ENCODE data around the gene RNF113A.
"Not testable (repeated sequence)": the region's sequence is repeated elsewhere in the genome, so short reads cannot be mapped to it uniquely, and the experiment has no call there.

The RNF113A gene

GRCh38 chrX:119890626-119891025 is 19.1 kb upstream of the RNF113A start:
- Histone ChIP-seq H4K91ac (ENCODE audit: low read depth, low read length) (peak overlapping the region; percentile 59), H2BK12ac (ENCODE audit: low read length) (peak overlapping the region; percentile 75)
- H3K79me2 ChIP-seq (ENCODE audit: control insufficient read depth, insufficient read depth, low read length, poor library complexity); H3K4me1 ChIP-seq (ENCODE audit: control insufficient read depth in 1 of 2, insufficient read depth in 2 of 2, low read length in 2 of 2); H3K4me2 ChIP-seq (ENCODE audit: low read length); H3K4ac ChIP-seq (ENCODE audit: low read depth, low read length); H3K9me3 ChIP-seq (ENCODE audit: insufficient read depth, low read depth, low read length); H4K8ac ChIP-seq (ENCODE audit: low read depth, low read length); H3K14ac ChIP-seq (ENCODE audit: low read length); H2BK120ac ChIP-seq (ENCODE audit: insufficient read depth, low read length, poor library complexity); H2AK5ac ChIP-seq (ENCODE audit: low read length); H3K23ac ChIP-seq (ENCODE audit: low read length); DNase-seq; H3K18ac ChIP-seq (ENCODE audit: low read length); H3K27me3 ChIP-seq (ENCODE audit: insufficient read depth, low read length); H3K27ac ChIP-seq (ENCODE audit: low read depth, low read length); H4K12ac ChIP-seq (ENCODE audit: low read depth, low read length); H3K9ac ChIP-seq (ENCODE audit: low read length); H2AFZ ChIP-seq (ENCODE audit: insufficient read depth, low read length, poor library complexity); H3K36me3 ChIP-seq (ENCODE audit: control insufficient read depth in 1 of 2, insufficient read depth in 2 of 2, low read length in 2 of 2); H3K79me1 ChIP-seq (ENCODE audit: low read length); H3K4me3 ChIP-seq (ENCODE audit: low read depth, low read length); H2BK5ac ChIP-seq (ENCODE audit: low read depth, low read length, poor library complexity): not testable (repeated sequence)
- no CpG with 5 or more reads among the region's 36 CpGs for WGBS (ENCODE audit: extremely low coverage, insufficient coverage, insufficient read length)

DNA sequence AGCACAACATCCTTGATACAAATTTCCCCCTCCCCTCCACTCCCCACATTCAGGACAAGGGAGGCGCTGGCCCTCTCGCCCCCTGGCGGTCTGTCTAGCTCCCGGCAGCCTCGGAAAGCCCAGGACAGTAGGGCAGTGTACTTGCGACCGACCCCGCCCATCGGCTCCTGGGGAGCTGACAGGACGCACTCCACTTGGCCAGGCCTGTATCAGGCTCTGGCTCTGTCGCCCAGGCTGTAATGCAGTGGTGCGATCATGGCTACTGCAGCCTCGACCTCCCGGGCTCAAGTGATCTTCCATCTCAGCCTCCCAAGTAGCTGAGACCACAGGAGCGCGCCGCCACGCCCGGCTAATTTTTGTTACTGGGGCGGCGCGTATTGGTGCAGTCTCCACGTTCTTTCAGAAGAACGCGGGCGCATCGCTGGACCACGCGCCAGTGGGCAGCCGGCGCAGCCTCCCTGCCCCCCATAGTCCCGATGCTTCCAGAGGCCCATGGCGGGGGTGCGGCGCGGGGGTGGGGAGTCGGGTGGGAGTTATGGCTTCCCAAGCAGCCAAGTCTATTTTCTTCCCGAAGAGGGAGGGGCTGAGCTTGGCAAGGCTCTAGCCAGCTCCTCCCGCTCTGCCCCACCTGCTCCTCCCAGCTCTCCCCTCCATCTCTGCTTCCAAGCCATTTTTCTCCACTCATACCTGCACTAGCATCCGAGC is 16.3 kb upstream of the RNF113A start:
- H3K79me2 ChIP-seq (ENCODE audit: control insufficient read depth, insufficient read depth, low read length, poor library complexity), result no peaks in the 10 kb centered on the region
- H3K9me3 ChIP-seq (ENCODE audit: insufficient read depth, low read depth, low read length), result no peaks in the 10 kb centered on the region
- H2BK5ac ChIP-seq (ENCODE audit: low read depth, low read length, poor library complexity), result no peak overlapping the region
- H2BK12ac ChIP-seq (ENCODE audit: low read length), result no peak overlapping the region
- H2BK120ac ChIP-seq (ENCODE audit: insufficient read depth, low read length, poor library complexity), result no peak overlapping the region
- peaks cover 4% of the 10 kb centered on the region for H3K79me1 ChIP-seq (ENCODE audit: low read length)
- H3K4me3 ChIP-seq (ENCODE audit: low read depth, low read length), result no peak overlapping the region
- no peaks in the 10 kb centered on the region for H3K36me3 ChIP-seq (ENCODE audit: control insufficient read depth in 1 of 2, insufficient read depth in 2 of 2, low read length in 2 of 2)
- H3K27ac ChIP-seq (ENCODE audit: low read depth, low read length), result no peak overlapping the region
- no peak overlapping the region for H3K9ac ChIP-seq (ENCODE audit: low read length)
- no peak overlapping the region for H3K14ac ChIP-seq (ENCODE audit: low read length)
- H3K18ac ChIP-seq (ENCODE audit: low read length), result no peak overlapping the region
- H3K4me1 ChIP-seq (ENCODE audit: control insufficient read depth in 1 of 2, insufficient read depth in 2 of 2, low read length in 2 of 2), result peaks cover 3 to 4% of the 10 kb centered on the region in 2 experiments
- no peak overlapping the region for H2AK5ac ChIP-seq (ENCODE audit: low read length)
- H4K8ac ChIP-seq (ENCODE audit: low read depth, low read length), result no peak overlapping the region
- H3K4ac ChIP-seq (ENCODE audit: low read depth, low read length), result no peak overlapping the region
- H4K91ac ChIP-seq (ENCODE audit: low read depth, low read length), result no peak overlapping the region
- peak; percentile 53 to 71 for DNase-seq
- H3K4me2 ChIP-seq (ENCODE audit: low read length), result peak overlapping the region; percentile 50
- peak overlapping the region; percentile 81 for H2AFZ ChIP-seq (ENCODE audit: insufficient read depth, low read length, poor library complexity)
- WGBS (ENCODE audit: extremely low coverage, insufficient coverage, insufficient read length), result no CpG with 5 or more reads among the region's 40 CpGs
- H3K23ac ChIP-seq (ENCODE audit: low read length), result no peak overlapping the region
- H4K12ac ChIP-seq (ENCODE audit: low read depth, low read length), result peak overlapping the region; percentile 7
- no peaks in the 10 kb centered on the region for H3K27me3 ChIP-seq (ENCODE audit: insufficient read depth, low read length)

DNA sequence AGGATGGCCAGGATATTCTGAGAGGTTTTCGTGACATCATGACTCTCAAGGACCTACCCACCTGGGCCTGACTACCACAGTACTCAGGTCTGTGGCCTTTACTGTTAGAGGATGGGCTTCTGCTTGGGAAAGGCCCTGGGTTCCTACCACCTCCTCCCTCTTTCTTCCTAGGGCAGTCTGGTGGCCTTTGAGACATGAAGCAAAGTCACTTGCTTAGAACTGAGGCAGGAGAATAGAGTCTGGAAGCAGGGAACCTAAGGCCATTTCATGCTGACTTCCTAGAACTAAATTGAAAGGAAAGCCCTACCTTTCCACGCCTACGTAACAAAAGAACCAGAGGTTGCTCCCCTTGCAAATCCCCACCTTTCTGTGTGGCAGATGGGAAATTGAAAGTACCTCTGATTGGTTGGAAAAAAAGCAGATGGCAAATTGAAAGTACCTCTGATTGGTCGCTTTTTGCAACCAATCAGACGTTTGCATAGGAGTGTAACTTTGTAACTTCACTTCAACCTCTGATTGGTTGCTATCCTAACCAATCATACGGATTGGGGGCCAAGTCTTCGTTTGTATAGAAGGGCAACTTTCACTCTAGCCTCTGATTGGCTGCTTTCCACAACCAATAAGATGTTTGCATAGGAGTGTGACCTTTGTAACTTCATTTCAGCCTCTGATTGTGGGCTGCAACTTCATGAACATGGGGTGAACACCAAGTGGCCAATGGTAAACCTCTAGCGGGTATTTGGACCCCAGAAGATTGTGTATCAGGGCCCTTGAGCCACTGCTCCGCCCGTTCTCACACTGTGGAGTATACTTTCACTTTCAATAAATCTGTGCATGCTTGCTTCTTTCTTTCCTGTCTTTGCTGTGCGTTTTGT is 14.3 kb upstream of the RNF113A start:
- Histone ChIP-seq H2BK12ac (ENCODE audit: low read length) (no peak overlapping the region), H2BK120ac (ENCODE audit: insufficient read depth, low read length, poor library complexity) (no peak overlapping the region), H3K27me3 (ENCODE audit: insufficient read depth, low read length) (no peaks in the 10 kb centered on the region), H3K14ac (ENCODE audit: low read length) (no peak overlapping the region), H3K79me2 (ENCODE audit: control insufficient read depth, insufficient read depth, low read length, poor library complexity) (no peaks in the 10 kb centered on the region), H2BK5ac (ENCODE audit: low read depth, low read length, poor library complexity) (no peak overlapping the region), H4K12ac (ENCODE audit: low read depth, low read length) (no peak overlapping the region), H3K79me1 (ENCODE audit: low read length) (no peaks in the 10 kb centered on the region), H3K4me3 (ENCODE audit: low read depth, low read length) (no peak overlapping the region), H3K36me3 (ENCODE audit: control insufficient read depth in 1 of 2, insufficient read depth in 2 of 2, low read length in 2 of 2) (no peaks in the 10 kb centered on the region), H3K18ac (ENCODE audit: low read length) (no peak overlapping the region), H3K23ac (ENCODE audit: low read length) (no peak overlapping the region), H3K9ac (ENCODE audit: low read length) (no peak overlapping the region), H3K4ac (ENCODE audit: low read depth, low read length) (no peak overlapping the region), H4K8ac (ENCODE audit: low read depth, low read length) (no peak overlapping the region), H2AK5ac (ENCODE audit: low read length) (no peak overlapping the region), H3K4me2 (ENCODE audit: low read length) (no peak overlapping the region), H3K4me1 (ENCODE audit: control insufficient read depth in 1 of 2, insufficient read depth in 2 of 2, low read length in 2 of 2) (no peaks in the 10 kb centered on the region), H2AFZ (ENCODE audit: insufficient read depth, low read length, poor library complexity) (no peak overlapping the region), H3K9me3 (ENCODE audit: insufficient read depth, low read depth, low read length) (no peaks in the 10 kb centered on the region), H4K91ac (ENCODE audit: low read depth, low read length) (no peak overlapping the region), H3K27ac (ENCODE audit: low read depth, low read length) (no peak overlapping the region)
- WGBS (ENCODE audit: extremely low coverage, insufficient coverage, insufficient read length), result no CpG with 5 or more reads among the region's 11 CpGs
- no peak for DNase-seq

- no peak overlapping the region for H2BK120ac ChIP-seq (ENCODE audit: insufficient read depth, low read length, poor library complexity)
These were observed 9.3 kb upstream of the RNF113A start for GRCh38 chrX:119880552-119881437.

More at GRCh38 chrX:119880552-119881437, 9.3 kb upstream of the RNF113A start:
- no peak overlapping the region for H3K14ac ChIP-seq (ENCODE audit: low read length)
- no peak overlapping the region for H3K4me3 ChIP-seq (ENCODE audit: low read depth, low read length)
- no peaks in the 10 kb centered on the region for H3K79me2 ChIP-seq (ENCODE audit: control insufficient read depth, insufficient read depth, low read length, poor library complexity)
- no CpG with 5 or more reads among the region's 11 CpGs for WGBS (ENCODE audit: extremely low coverage, insufficient coverage, insufficient read length)
- H2AK5ac ChIP-seq (ENCODE audit: low read length), result no peak overlapping the region
- no peak overlapping the region for H3K9ac ChIP-seq (ENCODE audit: low read length)
- no peak overlapping the region for H3K18ac ChIP-seq (ENCODE audit: low read length)
- H3K9me3 ChIP-seq (ENCODE audit: insufficient read depth, low read depth, low read length), result no peaks in the 10 kb centered on the region
- H3K79me1 ChIP-seq (ENCODE audit: low read length), result no peaks in the 10 kb centered on the region
- H3K23ac ChIP-seq (ENCODE audit: low read length), result no peak overlapping the region
- H4K8ac ChIP-seq (ENCODE audit: low read depth, low read length), result no peak overlapping the region
- DNase-seq, result peak; percentile 59 to 74
- H3K4me2 ChIP-seq (ENCODE audit: low read length), result no peak overlapping the region
- H3K36me3 ChIP-seq (ENCODE audit: control insufficient read depth in 1 of 2, insufficient read depth in 2 of 2, low read length in 2 of 2), result peaks cover 0 to 5% of the 10 kb centered on the region in 2 experiments
- no peak overlapping the region for H4K91ac ChIP-seq (ENCODE audit: low read depth, low read length)
- no peaks in the 10 kb centered on the region for H3K27me3 ChIP-seq (ENCODE audit: insufficient read depth, low read length)
- peak overlapping the region; percentile 58 for H2BK12ac ChIP-seq (ENCODE audit: low read length)
- H2BK5ac ChIP-seq (ENCODE audit: low read depth, low read length, poor library complexity), result no peak overlapping the region
- H4K12ac ChIP-seq (ENCODE audit: low read depth, low read length), result no peak overlapping the region
- H2AFZ ChIP-seq (ENCODE audit: insufficient read depth, low read length, poor library complexity), result no peak overlapping the region
- no peak overlapping the region for H3K4ac ChIP-seq (ENCODE audit: low read depth, low read length)
- peaks cover 0 to 5% of the 10 kb centered on the region in 2 experiments for H3K4me1 ChIP-seq (ENCODE audit: control insufficient read depth in 1 of 2, insufficient read depth in 2 of 2, low read length in 2 of 2)
- H3K27ac ChIP-seq (ENCODE audit: low read depth, low read length), result no peak overlapping the region

Measured in trophoblast cell (in vitro differentiated cells and primary cell).